Measurements from ENCODE around the gene FAIM2. TPM values are rescaled to one million over a fixed set of nuclear protein-coding genes. Genes with fewer than 3 reads are reported as not detected.

The FAIM2 gene
- total RNA-seq, 1 experiment from 2014 or later, result not detected

- H3K4me3 ChIP-seq (ENCODE audit: insufficient read depth, low read depth, low read length), result no peak overlapping the region
- DNase-seq, result no peak
- no peaks in the 10 kb centered on the region; the same call in none of the 2 replicates for H3K36me3 ChIP-seq (replicated peaks; ENCODE audit: control insufficient read depth, insufficient read depth, low read length)
- no peaks in the 10 kb centered on the region for H3K27me3 ChIP-seq (ENCODE audit: control insufficient read depth, insufficient read depth, low read length)
Observed at GRCh38 chr12:49819786-49820185, 83.9 kb downstream of the FAIM2 start.

- Histone ChIP-seq H3K27me3 (ENCODE audit: control insufficient read depth, insufficient read depth, low read length) (no peaks in the 10 kb centered on the region), H3K36me3 (replicated peaks; ENCODE audit: control insufficient read depth, insufficient read depth, low read length) (no peaks in the 10 kb centered on the region; the same call in 1 of the 2 replicates), H3K4me3 (ENCODE audit: insufficient read depth, low read depth, low read length) (no peak overlapping the region)
- DNase-seq, result no peak
Observed at GRCh38 chr12:49818241-49818895, 85.3 kb downstream of the FAIM2 start.

Other genes with a start within 250 kb of the FAIM2 start
- 16.0 and 19.4 TPM in 2 replicates for gene FMNL3, start 196.5 kb downstream of the FAIM2 start, total RNA-seq (2014; rRNA removed; shearing (Covaris generic))
- gene TMBIM6, start 162.3 kb downstream of the FAIM2 start, total RNA-seq (2014; rRNA removed; shearing (Covaris generic)), result 385 and 401 TPM in 2 replicates
- 20.0 and 22.3 TPM in 2 replicates for gene NCKAP5L, start 75.5 kb downstream of the FAIM2 start, total RNA-seq (2014; rRNA removed; shearing (Covaris generic))
- gene BCDIN3D, start 60.8 kb downstream of the FAIM2 start, total RNA-seq (2014; rRNA removed; shearing (Covaris generic)), result 1.4 and 1.6 TPM in 2 replicates
- gene AQP2, start 46.8 kb upstream of the FAIM2 start, total RNA-seq (2014; rRNA removed; shearing (Covaris generic)), result not detected in 2 replicates
- 1.7 and 2.9 TPM in 2 replicates for gene AQP5, start 58.0 kb upstream of the FAIM2 start, total RNA-seq (2014; rRNA removed; shearing (Covaris generic))
- not detected in 2 replicates for gene AQP6, start 69.0 kb upstream of the FAIM2 start, total RNA-seq (2014; rRNA removed; shearing (Covaris generic))
- gene RACGAP1, start 121.6 kb upstream of the FAIM2 start, total RNA-seq (2014; rRNA removed; shearing (Covaris generic)), result 80.6 and 85.1 TPM in 2 replicates
- gene ASIC1, start 153.7 kb upstream of the FAIM2 start, total RNA-seq (2014; rRNA removed; shearing (Covaris generic)), result 0.81 and 1.2 TPM in 2 replicates
- gene SMARCD1, start 181.4 kb upstream of the FAIM2 start, total RNA-seq (2014; rRNA removed; shearing (Covaris generic)), result 182 and 196 TPM in 2 replicates
- gene GPD1, start 200.1 kb upstream of the FAIM2 start, total RNA-seq (2014; rRNA removed; shearing (Covaris generic)), result 0.59 TPM in 1 of 2 replicates, not detected in the other
- 33.4 and 38.3 TPM in 2 replicates for gene COX14, start 208.3 kb upstream of the FAIM2 start, total RNA-seq (2014; rRNA removed; shearing (Covaris generic))